HUES48 (cell line): ENCODE results near the gene CASZ1.
A peak's percentile ranks its signal among the peaks of the same experiment; 100 is the strongest.

ENCODE experiments used
- H3K27ac ChIP-seq: one replicate; pipeline ENCODE4 v1.7.0; 2013; ENCODE audit warnings: low read depth, low read length, inconsistent platforms
- H3K27me3 ChIP-seq: 2 replicates; pipeline ENCODE4 v1.6.1; 2013; ENCODE audit warnings: mild to moderate bottlenecking, low read length; ENCODE audit not compliant: control insufficient read depth, insufficient read depth
- H3K36me3 ChIP-seq: 2 replicates; pipeline ENCODE4 v1.6.1; 2013; ENCODE audit warnings: low read length; ENCODE audit not compliant: control insufficient read depth, insufficient read depth
- H3K4me1 ChIP-seq: 2 replicates; pipeline ENCODE4 v1.6.1; 2013; ENCODE audit warnings: mild to moderate bottlenecking, low read length; ENCODE audit not compliant: control insufficient read depth, insufficient read depth
- H3K4me3 ChIP-seq: 2 replicates; pipeline ENCODE4 v1.5.1; 2013; ENCODE audit warnings: mild to moderate bottlenecking, low read depth, low read length
- H3K9ac ChIP-seq: 2 replicates; pipeline ENCODE4 v1.6.1; 2013; ENCODE audit warnings: mild to moderate bottlenecking, low read depth, low read length, moderate library complexity
- H3K9me3 ChIP-seq: 2 replicates; pipeline ENCODE4 v1.6.1; 2013; ENCODE audit warnings: low read length; ENCODE audit not compliant: control insufficient read depth, insufficient read depth

The CASZ1 gene

DNA sequence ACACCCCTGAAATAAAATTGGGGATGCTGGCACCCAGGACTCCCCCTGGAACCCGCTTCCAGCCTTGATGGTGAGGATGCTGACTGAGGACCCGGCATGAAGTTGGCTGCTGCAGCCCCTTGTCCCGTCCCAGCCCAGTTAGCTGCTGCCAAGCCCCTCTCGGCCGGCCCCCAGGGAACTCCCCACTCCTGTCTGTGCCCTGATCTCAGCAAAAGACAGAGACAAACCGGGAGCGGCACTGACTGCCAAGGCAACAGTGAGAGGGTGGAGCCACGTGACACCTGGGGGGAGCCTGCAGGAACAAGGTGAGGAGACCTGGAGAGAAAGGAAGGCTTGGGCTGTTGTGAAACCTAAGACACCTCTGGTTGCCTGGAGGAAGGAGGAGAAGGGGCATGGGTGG, 24.7 kb downstream of the CASZ1 start:
- no peaks in the 10 kb centered on the region for H3K27me3 ChIP-seq
- no peak overlapping the region for H3K27ac ChIP-seq
- H3K4me3 ChIP-seq, result no peak overlapping the region
- H3K4me1 ChIP-seq, result no peaks in the 10 kb centered on the region
- H3K9me3 ChIP-seq, result no peaks in the 10 kb centered on the region
- no peak overlapping the region for H3K9ac ChIP-seq
- H3K36me3 ChIP-seq, result no peaks in the 10 kb centered on the region

DNA sequence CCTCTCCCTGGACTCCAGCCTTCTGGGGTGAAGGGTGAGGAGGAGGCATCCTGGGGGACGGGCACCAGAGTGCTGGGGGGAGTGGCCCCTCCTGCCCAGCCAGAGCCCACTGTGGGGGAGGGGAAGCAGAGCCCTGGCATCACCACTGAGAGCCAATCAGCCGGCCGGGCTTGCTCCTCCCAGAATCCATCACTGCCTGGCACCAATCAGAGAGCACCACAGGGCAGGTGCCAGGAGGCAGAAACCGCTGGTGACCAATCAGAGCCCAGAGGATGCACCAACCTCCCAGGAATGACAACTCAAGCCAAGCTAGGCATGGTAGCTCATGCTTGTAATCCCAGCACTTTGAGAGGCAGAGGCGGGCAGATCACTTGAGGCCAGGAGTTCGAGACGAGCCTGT, 27.9 kb downstream of the CASZ1 start:
- H3K4me3 ChIP-seq, result no peak overlapping the region

DNA sequence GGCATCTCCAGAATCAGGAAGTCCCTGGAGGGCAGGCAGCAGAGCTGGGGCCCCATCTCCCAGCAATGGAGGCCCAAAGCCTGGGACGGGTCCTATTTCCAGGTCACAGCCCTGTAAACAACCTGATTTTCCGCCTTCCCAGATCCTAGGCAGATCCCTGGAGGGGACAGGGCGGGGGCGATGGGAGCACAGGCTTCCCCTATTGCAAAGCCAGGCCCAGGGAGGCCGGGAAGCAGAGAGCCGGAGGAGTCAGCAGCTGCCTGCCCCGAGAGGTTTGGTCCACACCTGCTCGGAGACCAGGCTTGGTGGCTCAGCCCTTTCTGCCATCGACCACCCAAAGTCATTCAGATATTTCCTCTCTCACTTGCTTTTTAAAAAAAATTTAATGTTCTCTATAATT, 29.2 kb downstream of the CASZ1 start:
- no peak overlapping the region for H3K4me3 ChIP-seq
- H3K27me3 ChIP-seq, result no peaks in the 10 kb centered on the region
- no peak overlapping the region for H3K27ac ChIP-seq
- no peaks in the 10 kb centered on the region for H3K9me3 ChIP-seq
- no peaks in the 10 kb centered on the region for H3K4me1 ChIP-seq
- no peak overlapping the region for H3K9ac ChIP-seq
- H3K36me3 ChIP-seq, result no peaks in the 10 kb centered on the region

More for the DNA sequence above, 27.9 kb downstream of the CASZ1 start:
- Histone ChIP-seq H3K9ac (no peak overlapping the region), H3K36me3 (no peaks in the 10 kb centered on the region), H3K27me3 (no peaks in the 10 kb centered on the region), H3K4me1 (no peaks in the 10 kb centered on the region), H3K27ac (no peak overlapping the region), H3K9me3 (no peaks in the 10 kb centered on the region)

DNA sequence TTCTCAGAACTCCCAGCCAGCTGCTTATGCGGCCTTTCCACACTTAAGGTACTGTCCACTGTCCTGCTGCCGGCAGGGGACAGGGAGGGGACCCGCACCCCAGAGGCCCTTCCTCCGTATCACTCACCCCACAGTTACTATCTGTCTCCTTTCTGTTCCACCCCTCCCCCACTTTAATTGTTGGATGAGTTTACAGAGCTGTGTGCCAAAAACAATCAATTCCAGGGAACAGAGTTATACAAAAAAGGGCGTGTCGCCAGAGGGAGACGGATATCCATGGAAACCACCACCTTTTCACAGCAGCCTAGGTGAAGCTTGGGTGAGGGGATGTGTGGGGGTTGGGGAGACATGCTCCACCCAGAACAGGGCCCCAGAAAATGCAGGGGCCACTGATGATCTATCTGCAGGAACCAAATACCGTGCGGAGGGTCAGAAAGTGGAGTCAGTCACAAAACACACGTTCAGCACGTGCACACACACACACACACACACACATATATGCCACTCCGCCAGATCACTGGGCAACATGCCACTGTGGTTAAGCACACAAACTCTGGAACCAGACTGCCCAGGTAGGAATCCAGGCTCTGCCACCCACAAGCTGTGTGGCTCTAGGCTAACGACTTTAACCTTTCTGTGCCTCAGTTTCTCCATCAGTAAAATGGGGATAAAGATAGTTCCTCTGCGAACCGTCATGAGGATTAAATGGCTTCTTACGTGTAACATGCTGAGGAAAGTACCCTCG, 30.5 kb downstream of the CASZ1 start:
- Histone ChIP-seq H3K9me3 (no peaks in the 10 kb centered on the region), H3K4me3 (no peak overlapping the region), H3K27me3 (no peaks in the 10 kb centered on the region), H3K4me1 (0 out of 2 replicates have a peak, but pooled peaks cover 5% of the 10 kb centered on the region), H3K36me3 (no peaks in the 10 kb centered on the region), H3K27ac (no peak overlapping the region), H3K9ac (no peak overlapping the region)

DNA sequence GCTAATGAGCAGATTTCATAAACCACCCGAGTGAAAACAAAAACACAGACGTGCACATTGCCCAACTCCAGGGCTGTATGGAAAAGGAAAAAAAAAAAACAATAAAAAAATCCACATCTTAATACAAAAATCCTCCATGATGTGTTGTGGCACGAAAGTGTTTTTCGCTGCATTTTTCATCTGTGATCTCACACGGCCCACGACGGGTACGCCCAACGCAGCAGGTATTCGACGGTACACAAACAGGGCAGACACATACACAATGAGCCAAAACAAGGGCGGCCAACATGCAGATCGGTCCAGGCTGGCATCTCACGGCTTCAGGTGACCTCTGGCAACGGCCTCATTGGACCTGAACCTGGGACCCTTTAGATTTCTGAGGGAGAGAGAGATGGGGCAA, 31.1 kb downstream of the CASZ1 start:
- no peak overlapping the region for H3K4me3 ChIP-seq

DNA sequence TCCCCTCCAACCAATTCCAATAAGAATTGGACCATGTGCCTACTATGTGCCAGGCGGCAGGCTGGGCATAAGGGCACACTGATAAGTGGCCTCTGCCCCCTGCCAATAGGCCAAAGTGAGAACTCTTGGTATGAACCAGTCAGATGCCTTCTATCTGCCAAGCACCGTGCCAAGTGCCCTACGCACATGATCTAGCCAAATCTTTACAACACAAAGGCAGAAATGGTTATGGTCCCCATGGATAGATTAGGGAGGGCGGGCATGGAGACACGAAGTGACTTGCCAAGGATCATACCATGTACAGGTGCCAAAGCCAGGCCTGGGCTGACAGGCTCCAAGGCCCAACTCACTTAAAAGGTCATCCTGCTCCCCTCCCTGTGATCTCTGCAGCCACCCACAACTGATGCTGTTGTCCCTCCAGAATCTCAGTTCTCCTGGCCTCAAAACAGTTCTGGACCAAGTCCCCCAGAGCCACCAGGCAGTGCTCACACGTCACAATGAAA, 32.1 kb downstream of the CASZ1 start:
- H3K9ac ChIP-seq, result no peak overlapping the region
- H3K27ac ChIP-seq, result no peak overlapping the region
- 0 out of 2 replicates have a peak, but pooled peaks cover 5% of the 10 kb centered on the region for H3K4me1 ChIP-seq
- no peaks in the 10 kb centered on the region for H3K27me3 ChIP-seq
- H3K36me3 ChIP-seq, result no peaks in the 10 kb centered on the region
- H3K9me3 ChIP-seq, result no peaks in the 10 kb centered on the region
- no peak overlapping the region for H3K4me3 ChIP-seq

More for the DNA sequence above, 31.1 kb downstream of the CASZ1 start:
- H3K27me3 ChIP-seq, result no peaks in the 10 kb centered on the region
- no peaks in the 10 kb centered on the region for H3K9me3 ChIP-seq
- no peaks in the 10 kb centered on the region for H3K36me3 ChIP-seq
- H3K4me1 ChIP-seq, result 0 out of 2 replicates have a peak, but pooled peaks cover 5% of the 10 kb centered on the region
- no peak overlapping the region for H3K9ac ChIP-seq
- no peak overlapping the region for H3K27ac ChIP-seq

DNA sequence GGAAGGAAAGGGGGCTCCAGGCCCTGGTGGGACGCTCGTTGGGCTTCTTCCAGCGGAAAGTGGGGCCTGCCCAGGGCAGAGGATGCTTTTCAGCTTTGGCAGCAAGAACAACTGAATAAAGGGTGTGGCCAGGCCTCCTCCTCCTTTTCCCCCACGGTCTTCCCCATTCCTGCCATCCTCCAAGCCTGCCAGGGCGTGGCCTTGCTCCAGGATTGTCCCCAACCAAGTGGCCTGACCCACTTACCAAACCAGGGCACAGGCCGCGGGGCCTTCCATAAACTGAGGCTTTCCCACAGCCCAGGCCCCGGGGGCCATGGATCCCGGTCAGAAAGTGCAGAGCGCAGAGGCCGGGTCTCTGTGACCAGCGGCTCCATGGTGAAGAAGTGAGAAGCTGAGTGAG, 33.6 kb downstream of the CASZ1 start:
- Histone ChIP-seq H3K27ac (no peak overlapping the region), H3K9ac (no peak overlapping the region), H3K4me3 (no peak overlapping the region), H3K27me3 (no peaks in the 10 kb centered on the region), H3K9me3 (no peaks in the 10 kb centered on the region), H3K4me1 (0 out of 2 replicates have a peak, but pooled peaks cover 5% of the 10 kb centered on the region), H3K36me3 (no peaks in the 10 kb centered on the region)

DNA sequence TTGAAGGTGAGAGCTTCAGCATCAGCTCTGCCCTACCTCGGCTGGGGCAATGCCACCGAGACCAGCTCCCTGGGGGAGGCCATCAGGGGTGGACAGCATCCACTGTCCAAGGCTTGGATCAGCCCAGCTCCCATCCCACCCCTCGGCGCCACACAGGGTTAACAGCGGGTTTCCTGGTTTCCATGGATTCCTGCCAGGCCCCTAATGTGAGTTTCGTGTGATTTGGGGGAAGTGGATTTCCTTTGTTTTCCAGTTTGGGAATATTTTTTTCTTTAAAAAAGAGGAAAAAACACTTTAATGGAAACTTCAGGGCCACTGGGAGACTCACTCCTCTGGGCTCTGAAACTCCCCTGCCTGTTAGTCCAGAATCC, 34.3 kb downstream of the CASZ1 start:
- no peak overlapping the region for H3K9ac ChIP-seq
- no peak overlapping the region for H3K27ac ChIP-seq
- H3K4me1 ChIP-seq, result 0 out of 2 replicates have a peak, but pooled peaks cover 5% of the 10 kb centered on the region
- no peaks in the 10 kb centered on the region for H3K9me3 ChIP-seq
- no peak overlapping the region for H3K4me3 ChIP-seq
- no peaks in the 10 kb centered on the region for H3K36me3 ChIP-seq
- H3K27me3 ChIP-seq, result no peaks in the 10 kb centered on the region

DNA sequence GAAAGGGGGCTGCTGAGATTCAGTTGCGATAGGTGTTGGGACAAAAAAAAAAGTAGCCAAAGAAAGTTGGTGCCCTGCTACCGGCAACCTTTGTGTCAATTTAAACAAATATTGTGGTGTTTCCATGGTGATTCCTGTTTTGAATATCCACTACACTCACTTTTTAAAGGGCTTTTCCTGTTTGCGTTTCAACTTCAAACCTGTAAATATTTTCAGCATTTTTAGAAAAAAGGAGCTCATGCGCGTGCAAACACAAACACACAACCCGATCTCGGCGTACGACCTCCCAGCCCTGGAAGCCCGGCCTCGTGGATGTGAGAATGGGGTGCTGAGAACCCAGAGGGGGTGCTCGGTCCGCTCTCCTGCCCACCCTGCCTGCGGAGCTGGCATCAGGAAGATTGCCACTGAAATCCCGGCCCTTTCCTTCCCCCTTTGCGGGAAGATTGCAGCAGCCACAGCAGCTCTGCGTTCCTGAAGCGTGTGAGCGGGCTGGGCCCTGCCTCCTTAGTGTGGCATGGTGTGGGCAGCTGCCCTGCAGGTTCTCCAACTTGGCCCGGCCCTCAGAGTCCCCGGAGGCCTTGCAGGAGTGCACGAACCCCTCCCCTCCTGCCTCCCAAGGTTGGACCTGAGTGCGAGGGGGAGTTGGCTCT, 34.8 kb downstream of the CASZ1 start:
- Histone ChIP-seq H3K4me3 (no peak overlapping the region), H3K9me3 (no peaks in the 10 kb centered on the region), H3K9ac (no peak overlapping the region), H3K27ac (peak overlapping the region; percentile 9), H3K36me3 (no peaks in the 10 kb centered on the region), H3K4me1 (0 out of 2 replicates have a peak, but pooled peaks cover 5% of the 10 kb centered on the region), H3K27me3 (no peaks in the 10 kb centered on the region)

DNA sequence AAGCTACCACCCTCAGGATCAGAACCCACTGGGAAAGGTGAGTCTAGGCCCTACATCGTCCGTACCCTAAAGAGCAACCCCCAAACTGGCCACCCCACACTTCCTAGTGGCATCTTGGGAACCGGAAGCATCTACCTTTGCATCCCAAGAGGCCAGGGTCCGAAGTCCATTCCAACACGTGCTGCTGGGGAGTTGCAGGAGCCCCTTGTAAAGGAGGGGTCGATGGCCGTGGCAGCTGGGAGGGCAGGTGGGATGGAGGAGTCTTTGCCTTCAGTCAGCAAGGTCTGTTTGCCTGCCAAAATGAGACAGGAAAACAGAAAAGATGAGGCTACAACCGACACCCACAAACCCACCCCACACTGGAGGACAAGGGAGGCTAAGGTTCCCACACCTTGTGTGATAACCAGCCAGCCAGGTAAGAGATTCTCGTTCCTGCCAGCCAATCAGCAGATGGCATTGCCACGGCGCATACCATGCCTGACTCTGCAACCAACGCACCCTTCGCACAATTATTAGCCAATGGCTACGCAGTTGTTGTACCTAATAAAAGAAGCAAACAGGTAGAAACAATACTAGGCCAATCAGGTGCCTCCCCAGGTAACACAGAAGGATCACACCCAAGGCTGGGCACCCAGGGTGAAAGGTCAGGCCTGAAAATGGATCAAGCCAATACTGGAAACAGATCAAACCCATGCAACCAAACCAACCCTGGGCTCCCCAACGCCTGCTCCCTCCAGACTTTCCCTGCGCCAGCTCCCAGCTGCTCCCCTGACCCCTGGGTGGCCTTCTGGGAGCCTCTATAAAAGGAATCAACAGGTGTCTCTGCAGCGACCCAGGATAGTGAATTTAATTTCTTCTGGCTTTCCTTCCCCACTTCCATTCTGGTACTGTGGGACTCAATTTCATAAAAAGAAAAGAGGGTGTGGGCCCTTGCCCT, 35.6 kb downstream of the CASZ1 start:
- no peaks in the 10 kb centered on the region for H3K9me3 ChIP-seq
- H3K36me3 ChIP-seq, result no peaks in the 10 kb centered on the region
- H3K4me3 ChIP-seq, result no peak overlapping the region
- no peak overlapping the region for H3K9ac ChIP-seq
- H3K27me3 ChIP-seq, result no peaks in the 10 kb centered on the region
- no peak overlapping the region for H3K27ac ChIP-seq
- H3K4me1 ChIP-seq, result 0 out of 2 replicates have a peak, but pooled peaks cover 5% of the 10 kb centered on the region
